Transverse colon (tissue), 4 donors: Measurements from ENCODE around the gene HIGD2B. TPM values are rescaled to one million over a fixed set of nuclear protein-coding genes. Genes with fewer than 3 reads are reported as not detected.
"Not testable (repeated sequence)": the region's sequence is repeated elsewhere in the genome, so short reads cannot be mapped to it uniquely, and the experiment has no call there.

Source experiments
- DNase-seq: peaks from one replicate; pipeline ENCODE4 v3.0.0-alpha.2; 2019
- H3K27ac ChIP-seq, 4 donors: fragments of 200-600 bp; sonication (generic); 2 replicates each; pipeline ENCODE4 v1.5.1; 2016 to 2018; ENCODE audit warnings: inconsistent platforms in 4 of 4
- H3K27me3 ChIP-seq: fragments of 200-600 bp; sonication (generic); 2 replicates; pipeline ENCODE4 v1.5.1; 2017; ENCODE audit warnings: inconsistent platforms
- H3K36me3 ChIP-seq, 4 donors: fragments of 200-600 bp; sonication (generic); 2 replicates each; pipeline ENCODE4 v1.5.1; 2017 to 2019; ENCODE audit warnings: inconsistent platforms in 4 of 4
- H3K4me1 ChIP-seq, 4 donors: fragments of 200-600 bp; sonication (generic); 2 replicates each; pipeline ENCODE4 v1.5.1; 2017 to 2020; ENCODE audit warnings: inconsistent platforms in 4 of 4
- H3K4me3 ChIP-seq, 4 donors: fragments of 200-600 bp; sonication (generic); 1 replicate in 1 of 4; 2 replicates in 3 of 4; pipeline versions ENCODE4 v1.5.1 to v1.6.1; 2017 to 2019; ENCODE audit warnings: inconsistent platforms in 4 of 4
- H3K9me3 ChIP-seq, 2 donors: fragments of 200-600 bp; sonication (generic); 2 replicates each; pipeline ENCODE4 v1.5.1; 2017 to 2019; ENCODE audit warnings: inconsistent platforms in 2 of 2
- POLR2AphosphoS5 ChIP-seq, 3 donors: sonication (generic); formaldehyde crosslinking; IDR thresholded peaks; one replicate each; pipeline ENCODE4 v1.6.1; 2016; ENCODE audit warnings: antibody characterized with exemption in 3 of 3
- WGBS, 2 donors: methylation state at CpG; one replicate each; pipeline ENCODE4 v1.1.5; 2018; ENCODE audit warnings: low coverage in 1 of 2; 5-methylcytosine and 5-hydroxymethylcytosine counted together
- in situ Hi-C, 4 donors: fragments of 200-750 bp; cut with MboI; loops; one replicate each; pipeline versions ENCODE4 v1.15.0 to v1.15.1; 2017; ENCODE audit warnings: low sequenced_read_pairs in 3 of 4, low pct_ligation_motif_present in 1 of 4, low pct_unique_long_range_greater_than_20kb in 1 of 4
- intact Hi-C: fragments of 100-400 bp; cut with DNase I; formaldehyde crosslinking; loops from one replicate; pipeline ENCODE4 v1.15.1; 2023; ENCODE audit warnings: low total_unique reads
- total RNA-seq, 4 donors: library from RNA; depleted of rRNA; stranded (reverse); fragments of >200 nt; gene quantifications; one replicate each; pipeline ENCODE4 v1.1.0, GENCODE V29; 2016
- TF ChIP-seq, protein P1 (sequence below), 5 experiments: fragments of 200-600 bp in 3 of 5; fragments of 450-650 bp in 2 of 5; sonication (generic) in 3 of 5; IDR thresholded peaks; 1 replicate in 2 of 5; 2 replicates in 3 of 5; pipeline ENCODE4 v1.5.1; 2016 to 2017; ENCODE audit warnings: antibody characterized with exemption in 5 of 5, inconsistent platforms in 3 of 5, mild to moderate bottlenecking in 2 of 5, moderate library complexity in 1 of 5

HIGD2B gene
- total RNA-seq, 4 donors from 2014 or later = not detected

GRCh38 chr15:72648631-72649253, 37.2 kb downstream of the HIGD2B start:
- WGBS, 2 donors = 79 to 90% methylated on average over 2 to 8 of the region's 10 CpGs
- H3K4me1 ChIP-seq, H3K27me3 ChIP-seq, H3K4me3 ChIP-seq, H3K27ac ChIP-seq, H3K36me3 ChIP-seq, in situ Hi-C loops, intact Hi-C loops, DNase-seq, H3K9me3 ChIP-seq: not testable (repeated sequence)

DNA sequence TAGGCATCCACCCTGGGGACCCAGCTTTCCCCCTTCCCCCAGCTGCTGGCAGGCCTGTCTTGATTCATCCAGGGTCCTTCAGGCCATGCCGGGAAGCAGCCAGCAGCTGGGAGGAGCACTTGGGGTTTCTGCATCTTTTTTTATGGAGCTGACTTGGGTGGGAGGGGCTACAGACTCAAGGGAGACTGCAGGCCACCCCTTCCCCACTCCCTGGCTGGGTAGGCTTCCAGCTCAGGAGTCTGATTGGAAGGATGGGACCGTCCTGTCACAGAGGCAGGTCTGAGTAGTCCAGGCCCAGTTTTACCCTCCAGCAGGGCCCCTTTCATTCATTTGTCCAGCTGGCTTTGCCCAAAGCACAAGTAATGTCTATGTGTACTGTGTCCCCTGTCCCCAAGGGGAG, 43.7 kb downstream of the HIGD2B start:
- WGBS, 2 donors = no CpG with 5 or more reads among the region's 2 CpGs
- in situ Hi-C loops, intact Hi-C loops: not testable (repeated sequence)

DNA sequence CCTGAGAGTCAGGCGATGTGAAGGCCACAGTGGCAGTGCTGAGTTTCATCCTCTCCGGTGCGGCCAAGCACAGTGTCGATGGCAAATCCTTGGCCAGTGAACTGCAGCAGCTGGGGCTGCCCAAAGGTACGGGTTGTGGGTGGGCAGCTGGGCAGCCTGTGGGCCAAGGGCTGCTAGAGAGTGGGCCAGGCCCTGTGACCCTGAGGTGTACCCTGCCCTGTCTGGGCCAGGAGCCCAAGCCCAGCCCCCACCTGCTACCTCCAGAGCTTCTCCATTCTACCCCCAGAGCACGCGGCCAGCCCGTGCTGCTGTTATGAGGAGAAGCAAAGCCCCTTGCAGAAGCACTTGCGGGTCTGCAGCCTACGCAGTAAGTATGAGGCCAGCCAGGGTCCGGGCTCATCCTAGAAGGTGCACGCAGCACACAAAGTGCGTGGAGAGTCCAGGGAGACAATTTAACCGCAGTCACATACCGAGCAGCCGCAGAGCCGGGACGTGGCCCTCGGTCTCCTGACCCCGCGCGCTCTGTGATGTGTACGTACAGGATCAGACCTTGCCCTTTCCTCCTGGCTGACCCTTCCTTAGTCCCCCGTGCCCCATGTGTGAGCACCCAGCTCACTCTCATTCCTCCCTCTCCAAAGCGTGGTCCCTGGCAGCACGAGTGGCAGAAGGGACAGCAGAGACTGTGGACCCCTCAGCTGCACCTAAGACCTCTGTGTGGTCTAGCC, 46.1 kb downstream of the HIGD2B start:
- intact Hi-C loops, H3K9me3 ChIP-seq, H3K4me3 ChIP-seq, H3K36me3 ChIP-seq, in situ Hi-C loops, DNase-seq, H3K27me3 ChIP-seq, H3K27ac ChIP-seq, H3K4me1 ChIP-seq: not testable (repeated sequence)
- no CpG with 5 or more reads among the region's 26 CpGs for WGBS, 2 donors

More for the DNA sequence above, 43.7 kb downstream of the HIGD2B start:
- H3K9me3 ChIP-seq, H3K27me3 ChIP-seq, H3K4me1 ChIP-seq, H3K27ac ChIP-seq, H3K4me3 ChIP-seq, DNase-seq, H3K36me3 ChIP-seq: not testable (repeated sequence)

GRCh38 chr15:72636519-72637282, 49.3 kb downstream of the HIGD2B start:
- H3K9me3 ChIP-seq, H3K27me3 ChIP-seq, intact Hi-C loops, in situ Hi-C loops, H3K4me1 ChIP-seq, H3K36me3 ChIP-seq: not testable (repeated sequence)
- H3K27ac ChIP-seq = peak overlapping the region in 2 of 4 donors; percentile 54 to 68
- peak overlapping the region in 2 of 4 donors; percentile 24 to 53 for H3K4me3 ChIP-seq
- WGBS, 2 donors = no CpG with 5 or more reads among the region's 43 CpGs
- DNase-seq = peak; percentile 86
- peak in 1 of 3 donors; percentile 16 for TF ChIP-seq POLR2AphosphoS5 (IDR thresholded peaks at IDR 0.05)

GRCh38 chr15:72629068-72629570, 56.9 kb downstream of the HIGD2B start:
- H3K27me3 ChIP-seq, H3K4me3 ChIP-seq, DNase-seq, intact Hi-C loops, in situ Hi-C loops, H3K4me1 ChIP-seq, H3K9me3 ChIP-seq, H3K27ac ChIP-seq, H3K36me3 ChIP-seq: not testable (repeated sequence)
- 80 to 81% methylated on average over 1 to 7 of the region's 7 CpGs for WGBS, 2 donors

DNA sequence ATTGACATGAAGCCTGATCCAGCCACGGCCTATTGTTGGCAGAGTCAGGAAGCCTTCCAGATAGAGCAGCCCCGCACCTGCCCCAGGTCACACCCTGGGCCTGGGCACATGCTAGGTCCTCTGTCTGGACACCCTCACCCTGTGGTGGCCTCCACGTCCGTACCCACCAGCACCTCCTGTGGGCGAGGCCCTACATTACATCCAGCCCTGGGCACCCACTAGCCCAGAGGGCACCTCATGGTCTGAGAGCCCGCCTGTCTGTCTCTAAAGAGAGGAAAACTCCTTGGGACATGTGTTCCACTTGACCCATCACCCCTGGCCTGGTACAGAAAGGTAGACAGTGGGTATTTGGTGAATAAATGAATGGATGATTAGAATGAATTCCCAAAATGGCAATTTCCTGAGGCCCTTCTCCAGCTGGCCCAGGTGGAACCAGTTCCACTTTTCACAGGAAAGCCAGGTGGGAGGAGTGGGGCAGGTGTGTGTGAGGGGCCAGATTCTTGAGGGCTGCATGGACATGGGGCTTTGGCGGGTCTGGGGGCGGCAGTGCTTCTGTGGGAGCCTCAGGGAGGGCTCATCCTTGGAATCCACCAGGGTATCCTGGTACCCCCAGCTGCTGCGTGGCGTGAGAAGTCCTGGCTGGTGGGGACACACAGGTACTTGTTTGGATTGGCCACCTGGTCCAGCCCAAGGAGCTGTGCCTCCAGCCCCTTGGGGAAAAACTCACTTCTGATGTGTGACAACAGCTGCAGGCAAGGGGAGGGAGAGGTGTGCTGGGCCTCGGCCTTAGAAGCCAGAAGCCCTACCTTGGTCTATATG, 57.5 kb downstream of the HIGD2B start:
- H3K4me1 ChIP-seq, DNase-seq, H3K4me3 ChIP-seq, intact Hi-C loops, H3K27me3 ChIP-seq, in situ Hi-C loops, H3K27ac ChIP-seq, H3K36me3 ChIP-seq, H3K9me3 ChIP-seq: not testable (repeated sequence)
- TF ChIP-seq, protein P1, sequence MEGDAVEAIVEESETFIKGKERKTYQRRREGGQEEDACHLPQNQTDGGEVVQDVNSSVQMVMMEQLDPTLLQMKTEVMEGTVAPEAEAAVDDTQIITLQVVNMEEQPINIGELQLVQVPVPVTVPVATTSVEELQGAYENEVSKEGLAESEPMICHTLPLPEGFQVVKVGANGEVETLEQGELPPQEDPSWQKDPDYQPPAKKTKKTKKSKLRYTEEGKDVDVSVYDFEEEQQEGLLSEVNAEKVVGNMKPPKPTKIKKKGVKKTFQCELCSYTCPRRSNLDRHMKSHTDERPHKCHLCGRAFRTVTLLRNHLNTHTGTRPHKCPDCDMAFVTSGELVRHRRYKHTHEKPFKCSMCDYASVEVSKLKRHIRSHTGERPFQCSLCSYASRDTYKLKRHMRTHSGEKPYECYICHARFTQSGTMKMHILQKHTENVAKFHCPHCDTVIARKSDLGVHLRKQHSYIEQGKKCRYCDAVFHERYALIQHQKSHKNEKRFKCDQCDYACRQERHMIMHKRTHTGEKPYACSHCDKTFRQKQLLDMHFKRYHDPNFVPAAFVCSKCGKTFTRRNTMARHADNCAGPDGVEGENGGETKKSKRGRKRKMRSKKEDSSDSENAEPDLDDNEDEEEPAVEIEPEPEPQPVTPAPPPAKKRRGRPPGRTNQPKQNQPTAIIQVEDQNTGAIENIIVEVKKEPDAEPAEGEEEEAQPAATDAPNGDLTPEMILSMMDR (IDR thresholded peaks at IDR 0.05) = peak in 1 of 5 experiments; percentile 4
- whole genome bisulfite sequencing, 2 donors = 89 to 100% methylated on average over 2 to 11 of the region's 11 CpGs

DNA sequence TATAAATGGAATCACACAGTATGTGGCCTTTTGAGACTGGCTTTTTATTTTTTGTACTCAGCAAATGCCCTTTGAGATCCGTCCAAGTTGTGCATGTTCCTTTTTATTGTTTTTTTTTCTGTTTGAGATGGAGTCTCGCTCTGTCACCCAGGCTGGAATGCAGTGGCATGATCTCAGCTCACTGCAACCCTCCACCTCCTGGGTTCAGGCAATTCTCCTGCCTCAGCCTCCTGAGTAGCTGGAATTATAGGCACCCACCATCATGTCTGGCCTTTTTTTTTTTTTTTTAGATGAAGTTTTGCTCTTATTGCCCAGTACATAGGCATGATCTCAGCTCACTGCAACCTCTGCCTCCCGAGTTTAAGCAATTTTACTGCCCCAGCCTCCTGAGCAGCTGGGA, 59.8 kb downstream of the HIGD2B start:
- H3K27me3 ChIP-seq, H3K4me1 ChIP-seq, H3K9me3 ChIP-seq, H3K27ac ChIP-seq, H3K4me3 ChIP-seq, intact Hi-C loops, DNase-seq, H3K36me3 ChIP-seq, in situ Hi-C loops: not testable (repeated sequence)
- WGBS, 2 donors = 62 to 84% methylated on average over 3 of the region's 3 CpGs
